H9 (cell line): Measurements from ENCODE around the gene IMMP2L. TPM values are rescaled to one million over a fixed set of nuclear protein-coding genes. Genes with fewer than 3 reads are reported as not detected.

ENCODE experiments used
- DNase-seq: peaks from one replicate; pipeline ENCODE4 v3.0.0-alpha.2; 2017
- H2AFZ ChIP-seq: one replicate; pipeline ENCODE4 v1.6.1; 2013; ENCODE audit warnings: mild to moderate bottlenecking, low read length, control low read depth, moderate library complexity
- H2AK5ac ChIP-seq: 2 replicates; pipeline ENCODE4 v1.6.1; 2013; ENCODE audit warnings: low read length, control low read depth, mixed read lengths; ENCODE audit not compliant: insufficient read length
- H2BK120ac ChIP-seq: one replicate; pipeline ENCODE4 v1.6.1; 2013; ENCODE audit warnings: low read depth, mild to moderate bottlenecking, low read length, control low read depth, inconsistent platforms; ENCODE audit not compliant: poor library complexity, severe bottlenecking
- H2BK12ac ChIP-seq: 2 replicates; pipeline ENCODE4 v1.6.1; 2013; ENCODE audit warnings: low read length, control low read depth, mixed read lengths, low read depth; ENCODE audit not compliant: insufficient read length
- H2BK15ac ChIP-seq: 2 replicates; pipeline ENCODE4 v1.6.1; 2013; ENCODE audit warnings: low read depth, low read length, control low read depth
- H2BK20ac ChIP-seq: one replicate; pipeline ENCODE4 v1.6.1; 2013; ENCODE audit warnings: low read depth, mild to moderate bottlenecking, low read length, control low read depth, inconsistent platforms; ENCODE audit not compliant: poor library complexity, severe bottlenecking
- H2BK5ac ChIP-seq: 2 replicates; pipeline ENCODE4 v1.6.1; 2013; ENCODE audit warnings: low read length, control low read depth, mixed read lengths; ENCODE audit not compliant: insufficient read length
- H3K14ac ChIP-seq: 2 replicates; pipeline ENCODE4 v1.6.1; 2013; ENCODE audit warnings: low read length, control low read depth; ENCODE audit not compliant: insufficient read depth
- H3K18ac ChIP-seq: 2 replicates; pipeline ENCODE4 v1.6.1; 2013; ENCODE audit warnings: low read depth, mild to moderate bottlenecking, mixed read lengths, low read length, control low read depth; ENCODE audit not compliant: insufficient read length
- H3K23ac ChIP-seq: 2 replicates; pipeline ENCODE4 v1.6.1; 2013; ENCODE audit warnings: low read length, control low read depth, mixed read lengths, low read depth; ENCODE audit not compliant: insufficient read length
- H3K23me2 ChIP-seq: 2 replicates; pipeline ENCODE4 v1.6.1; 2013; ENCODE audit warnings: low read depth, mild to moderate bottlenecking, mixed read lengths, low read length, control low read depth; ENCODE audit not compliant: insufficient read length, poor library complexity, severe bottlenecking
- H3K27ac ChIP-seq: 2 replicates; pipeline ENCODE4 v1.5.1; 2013; ENCODE audit warnings: low read length, control low read depth, mixed read lengths, low read depth; ENCODE audit not compliant: insufficient read length
- H3K27me3 ChIP-seq: 2 replicates; pipeline ENCODE4 v1.6.1; 2013; ENCODE audit warnings: low read length, control low read depth, inconsistent platforms; ENCODE audit not compliant: insufficient read depth
- H3K4ac ChIP-seq: 2 replicates; pipeline ENCODE4 v1.6.1; 2013; ENCODE audit warnings: low read depth, mild to moderate bottlenecking, control low read depth, inconsistent platforms, low read length, moderate library complexity
- H3K4me1 ChIP-seq: 2 replicates; pipeline ENCODE4 v1.6.1; 2013; ENCODE audit warnings: low read length, control low read depth, inconsistent platforms; ENCODE audit not compliant: insufficient read depth
- H3K4me2 ChIP-seq: 2 replicates; pipeline ENCODE4 v1.6.1; 2013; ENCODE audit warnings: low read length, control low read depth, mixed read lengths; ENCODE audit not compliant: insufficient read length, insufficient read depth
- H3K56ac ChIP-seq: 2 replicates; pipeline ENCODE4 v1.6.1; 2013; ENCODE audit warnings: low read depth, mild to moderate bottlenecking, mixed read lengths, low read length, control low read depth; ENCODE audit not compliant: insufficient read length
- H3K79me1 ChIP-seq: 2 replicates; pipeline ENCODE4 v1.6.1; 2013; ENCODE audit warnings: low read depth, mild to moderate bottlenecking, moderate library complexity, low read length, control low read depth, inconsistent platforms; ENCODE audit not compliant: insufficient read depth, poor library complexity, severe bottlenecking
- H3K79me2 ChIP-seq: 2 replicates; pipeline ENCODE4 v1.6.1; 2013; ENCODE audit warnings: low read length, control low read depth, inconsistent platforms; ENCODE audit not compliant: insufficient read depth
- H3K9ac ChIP-seq: 2 replicates; pipeline ENCODE4 v1.6.1; 2013; ENCODE audit warnings: low read length, control low read depth, mixed read lengths; ENCODE audit not compliant: insufficient read length; ENCODE audit errors: extremely low read depth
- H3K9me3 ChIP-seq: one replicate; pipeline ENCODE4 v1.6.1; 2013; ENCODE audit warnings: low read depth, low read length, inconsistent platforms; ENCODE audit not compliant: control insufficient read depth
- H3T11ph ChIP-seq: one replicate; pipeline ENCODE4 v1.6.1; 2013; ENCODE audit warnings: mild to moderate bottlenecking, low read length, control low read depth, inconsistent platforms
- H4K20me1 ChIP-seq: one replicate; pipeline ENCODE4 v1.6.1; 2013; ENCODE audit not compliant: control insufficient read depth, insufficient read length, insufficient read depth
- H4K5ac ChIP-seq: 2 replicates; pipeline ENCODE4 v1.6.1; 2013; ENCODE audit warnings: low read depth, mild to moderate bottlenecking, mixed read lengths, low read length, control low read depth; ENCODE audit not compliant: insufficient read length
- H4K8ac ChIP-seq: replicated peaks from 2 replicates; pipeline ENCODE4 v1.6.1; 2013; ENCODE audit warnings: low read length, control low read depth, mixed read lengths, low read depth; ENCODE audit not compliant: insufficient read length
- H4K91ac ChIP-seq: 2 replicates; pipeline ENCODE4 v1.6.1; 2013; ENCODE audit warnings: low read depth, mild to moderate bottlenecking, moderate library complexity, mixed read lengths, low read length, control low read depth; ENCODE audit not compliant: insufficient read length
- H3K27ac Mint-ChIP-seq, 3 experiments: 2 replicates in 2 of 3; 3 replicates in 1 of 3; pipeline ENCODE4 v1.8.0; 2020 to 2021; ENCODE audit warnings: mixed read lengths in 3 of 3, mild to moderate bottlenecking in 1 of 3, moderate library complexity in 1 of 3
- H3K27me3 Mint-ChIP-seq: 2 replicates; pipeline ENCODE4 v1.8.0; 2021; ENCODE audit warnings: low read depth, mild to moderate bottlenecking, moderate library complexity, mixed read lengths
- H3K36me3 Mint-ChIP-seq, 3 experiments: 2 replicates in 2 of 3; 3 replicates in 1 of 3; pipeline ENCODE4 v1.8.0; 2020 to 2021; ENCODE audit warnings: low read depth in 3 of 3, mixed read lengths in 3 of 3; ENCODE audit not compliant: insufficient read depth in 1 of 3
- H3K4me1 Mint-ChIP-seq, 2 experiments: 2 replicates each; pipeline ENCODE4 v1.8.0; 2020; ENCODE audit warnings: mixed read lengths in 2 of 2
- H3K4me3 Mint-ChIP-seq, 2 experiments: 2 replicates in 1 of 2; 3 replicates in 1 of 2; pipeline ENCODE4 v1.8.0; 2020 to 2021; ENCODE audit warnings: mild to moderate bottlenecking in 2 of 2, mixed read lengths in 2 of 2, moderate library complexity in 1 of 2
- H3K9me3 Mint-ChIP-seq, 2 experiments: 2 replicates in 1 of 2; 3 replicates in 1 of 2; pipeline ENCODE4 v1.8.0; 2020; ENCODE audit warnings: mild to moderate bottlenecking in 2 of 2, mixed read lengths in 2 of 2, moderate library complexity in 1 of 2
- WGBS: extraction: QIAGEN DNeasy Blood & Tissue Kit; methylation state at CpG from one replicate; pipeline ENCODE4 v1.1.7; 2013; ENCODE audit warnings: missing lambda C conversion rate, low lambda C conversion rate, mixed read lengths; ENCODE audit not compliant: insufficient read length; ENCODE audit errors: extremely low coverage; 5-methylcytosine and 5-hydroxymethylcytosine counted together
- total RNA-seq: library from RNA; stranded (reverse); gene quantifications from 2 replicates; pipeline ENCODE4 v1.2.1, GENCODE V29; 2021
- TF ChIP-seq, protein P1 (sequence below): fragments of 200-600 bp; sonication (generic); conservative IDR thresholded peaks from 3 replicates; pipeline ENCODE4 v1.8.0; 2021; ENCODE audit warnings: antibody characterized with exemption, mild to moderate bottlenecking

The IMMP2L gene
- total RNA-seq, 1 experiment from 2014 or later = 14.7 TPM

DNA sequence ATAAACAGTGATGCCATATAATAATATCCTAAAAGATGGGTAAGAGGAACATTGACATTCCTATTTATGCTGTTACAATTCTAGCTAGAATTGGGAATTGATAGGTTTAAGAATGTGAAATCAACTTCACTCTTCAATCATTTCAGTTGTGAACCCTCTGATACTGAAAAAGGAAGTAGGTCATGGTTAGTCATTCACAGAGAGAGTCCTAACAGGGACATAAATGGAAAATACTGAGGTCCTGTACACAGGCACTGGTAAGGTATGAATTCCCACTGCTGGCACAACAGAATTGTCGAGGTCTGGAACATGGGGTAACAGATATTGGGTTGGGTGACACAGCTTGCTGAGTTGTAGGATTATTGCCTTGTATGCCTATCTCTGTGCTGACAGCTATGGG is 760.8 kb downstream of the IMMP2L start:
- Histone ChIP-seq H3K56ac (no peak overlapping the region), H3K18ac (no peak overlapping the region), H4K20me1 (no peaks in the 10 kb centered on the region), H3K79me1 (no peaks in the 10 kb centered on the region), H2BK20ac (no peak overlapping the region), H3K4me2 (no peak overlapping the region), H3K14ac (no peak overlapping the region), H3T11ph (no peak overlapping the region), H3K79me2 (no peaks in the 10 kb centered on the region), H3K27ac (no peak overlapping the region), H3K9me3 (no peaks in the 10 kb centered on the region), H3K27me3 (no peaks in the 10 kb centered on the region), H2AK5ac (no peak overlapping the region), H4K8ac (no peak overlapping the region), H3K4me1 (no peaks in the 10 kb centered on the region), H3K23ac (no peak overlapping the region), H4K5ac (no peak overlapping the region), H3K9ac (no peak overlapping the region), H2AFZ (no peak overlapping the region), H4K91ac (no peak overlapping the region), H2BK15ac (no peak overlapping the region), H2BK5ac (no peak overlapping the region), H3K4ac (no peak overlapping the region), H2BK120ac (no peak overlapping the region), H3K23me2 (no peaks in the 10 kb centered on the region), H2BK12ac (no peak overlapping the region)
- Mint-ChIP-seq H3K27me3 (no peaks in the 10 kb centered on the region), H3K9me3 (no peaks in the 10 kb centered on the region), H3K4me1 (peaks cover 2 to 12% of the 10 kb centered on the region in 2 experiments), H3K4me3 (no peak overlapping the region), H3K27ac (no peak overlapping the region), H3K36me3 (no peaks in the 10 kb centered on the region; a peak in 1 of 7 replicates)
- DNase-seq = no peak
- no CpG with 5 or more reads among the region's 1 CpG for WGBS
- TF ChIP-seq, protein P1, sequence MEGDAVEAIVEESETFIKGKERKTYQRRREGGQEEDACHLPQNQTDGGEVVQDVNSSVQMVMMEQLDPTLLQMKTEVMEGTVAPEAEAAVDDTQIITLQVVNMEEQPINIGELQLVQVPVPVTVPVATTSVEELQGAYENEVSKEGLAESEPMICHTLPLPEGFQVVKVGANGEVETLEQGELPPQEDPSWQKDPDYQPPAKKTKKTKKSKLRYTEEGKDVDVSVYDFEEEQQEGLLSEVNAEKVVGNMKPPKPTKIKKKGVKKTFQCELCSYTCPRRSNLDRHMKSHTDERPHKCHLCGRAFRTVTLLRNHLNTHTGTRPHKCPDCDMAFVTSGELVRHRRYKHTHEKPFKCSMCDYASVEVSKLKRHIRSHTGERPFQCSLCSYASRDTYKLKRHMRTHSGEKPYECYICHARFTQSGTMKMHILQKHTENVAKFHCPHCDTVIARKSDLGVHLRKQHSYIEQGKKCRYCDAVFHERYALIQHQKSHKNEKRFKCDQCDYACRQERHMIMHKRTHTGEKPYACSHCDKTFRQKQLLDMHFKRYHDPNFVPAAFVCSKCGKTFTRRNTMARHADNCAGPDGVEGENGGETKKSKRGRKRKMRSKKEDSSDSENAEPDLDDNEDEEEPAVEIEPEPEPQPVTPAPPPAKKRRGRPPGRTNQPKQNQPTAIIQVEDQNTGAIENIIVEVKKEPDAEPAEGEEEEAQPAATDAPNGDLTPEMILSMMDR = no peak
